Cardiac septum (tissue), 1 donor: Measurements from ENCODE around the gene GSG1L. TPM values are rescaled to one million over a fixed set of nuclear protein-coding genes. Genes with fewer than 3 reads are reported as not detected.

ENCODE experiments used
- DNase-seq: peaks from one replicate; pipeline ENCODE4 v3.0.0-alpha.2; 2020; ENCODE audit warnings: low spot score
- intact Hi-C: fragments of 100-400 bp; cut with DNase I; formaldehyde crosslinking; loops from one replicate; pipeline ENCODE4 v1.14.0; 2022
- total RNA-seq: library from RNA; stranded (reverse); fragmentation: NEBNext Ultra II Directional; extraction: Animal tissue kit (Norgen Biotek cat#: 25700); gene quantifications from one replicate; pipeline ENCODE4 v1.2.1, GENCODE V29; 2021
- donor health status: DM: no; HTN: no; CAD: no.

The GSG1L gene
- total RNA-seq, 1 donor from 2014 or later: 8.0 TPM

DNA sequence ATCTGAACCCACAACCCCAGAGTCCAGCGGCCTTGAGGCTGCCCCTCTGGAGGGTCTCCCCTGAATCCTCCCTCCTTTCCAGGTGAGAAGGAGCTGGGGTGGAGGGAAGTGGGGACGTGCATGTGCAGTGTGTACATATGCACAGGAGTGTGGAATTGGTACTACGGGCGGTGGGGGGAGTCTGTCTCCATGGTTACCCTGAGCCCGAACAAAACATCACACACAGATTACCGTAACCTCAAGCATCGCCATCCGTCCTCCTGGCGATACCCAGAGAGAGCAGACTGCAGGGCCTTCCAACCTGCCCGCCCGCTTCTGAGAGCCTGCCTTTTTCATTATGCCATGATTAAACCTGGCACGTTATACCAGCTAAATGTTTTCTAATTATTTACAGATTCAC, 25.1 kb downstream of the GSG1L start:
- no peak for DNase-seq
- intact Hi-C loops: no loop called here

GRCh38 chr16:28035866-28036393, 27.6 kb downstream of the GSG1L start:
- no peak for DNase-seq
- intact Hi-C loops: no loop called here

- intact Hi-C loops: no loop called here
- DNase-seq: no peak
These were observed 29.6 kb downstream of the GSG1L start for GRCh38 chr16:28033870-28034269.

DNA sequence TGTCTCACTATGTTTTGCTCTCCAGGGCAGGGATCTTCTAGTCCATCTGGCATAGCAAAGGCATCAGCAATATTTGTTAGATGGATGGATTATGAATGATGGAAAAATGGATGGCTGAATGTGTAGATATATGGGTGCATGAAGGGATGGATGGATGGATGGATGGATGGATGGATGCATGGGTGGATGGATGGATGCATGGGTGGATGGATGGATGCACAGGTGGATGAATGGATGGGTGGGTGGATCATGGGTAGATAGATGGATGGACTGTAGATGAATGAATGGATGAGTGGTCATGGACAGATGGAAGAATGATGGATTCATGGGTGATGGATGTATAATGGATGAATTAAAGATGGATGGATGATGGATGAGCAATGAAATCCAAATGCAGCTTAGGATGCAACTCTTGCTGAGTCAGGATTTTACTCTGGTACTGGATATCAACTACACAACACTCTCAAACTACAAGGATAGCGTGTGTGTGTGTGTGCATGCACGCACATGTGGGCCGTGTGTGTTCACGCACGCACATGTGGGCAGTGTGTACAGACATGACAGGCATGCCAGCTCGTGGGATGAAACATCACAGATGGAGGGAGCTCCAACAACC, 34.0 kb downstream of the GSG1L start:
- intact Hi-C loops: no loop called here

GRCh38 chr16:28027055-28027454, 36.5 kb downstream of the GSG1L start:
- intact Hi-C loops: no loop called here
- DNase-seq: no peak

More for the DNA sequence above, 34.0 kb downstream of the GSG1L start:
- no peak for DNase-seq

DNA sequence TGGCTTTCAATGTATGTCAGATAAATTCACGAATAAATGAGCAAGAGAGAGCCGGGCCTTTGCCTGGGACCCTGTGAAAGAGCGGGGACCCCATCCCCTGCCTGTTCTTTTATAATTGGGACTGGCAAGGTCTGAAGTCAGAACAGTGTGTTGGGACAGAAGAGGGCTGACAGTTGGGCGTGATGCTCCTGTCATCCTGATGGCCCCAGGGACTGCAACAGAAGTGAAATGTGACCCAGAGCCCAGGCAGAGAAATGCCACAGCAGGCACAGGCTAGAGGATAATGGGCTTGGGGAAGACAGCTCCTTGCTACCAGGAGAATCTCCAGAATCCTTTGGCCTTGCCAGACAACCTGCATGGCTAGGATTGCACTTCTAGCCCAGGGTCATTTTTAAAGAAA, 37.9 kb downstream of the GSG1L start:
- DNase-seq: no peak
- intact Hi-C loops: no loop called here

DNA sequence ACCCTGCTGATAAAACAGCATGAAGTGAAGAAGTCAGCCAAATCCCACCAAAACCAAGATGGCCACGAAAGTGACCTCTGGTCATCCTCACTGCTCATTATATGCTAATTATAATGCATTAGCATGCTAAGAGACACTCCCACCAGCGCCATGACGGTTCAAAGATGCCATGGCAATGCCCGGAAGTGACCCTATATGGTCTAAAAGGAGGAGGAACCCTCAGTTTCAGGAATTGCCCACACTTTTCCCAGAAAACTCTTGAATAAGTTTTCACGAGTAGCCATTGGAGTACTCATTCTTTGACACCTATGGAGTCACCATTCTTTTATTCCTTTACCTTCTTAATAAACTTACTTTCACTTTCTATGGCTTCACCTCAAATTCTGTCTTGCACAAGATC, 44.3 kb downstream of the GSG1L start:
- no peak for DNase-seq

GRCh38 chr16:28014851-28015250, 48.7 kb downstream of the GSG1L start:
- DNase-seq: no peak
- intact Hi-C loops: no loop called here

More for the DNA sequence above, 44.3 kb downstream of the GSG1L start:
- intact Hi-C loops: no loop called here

DNA sequence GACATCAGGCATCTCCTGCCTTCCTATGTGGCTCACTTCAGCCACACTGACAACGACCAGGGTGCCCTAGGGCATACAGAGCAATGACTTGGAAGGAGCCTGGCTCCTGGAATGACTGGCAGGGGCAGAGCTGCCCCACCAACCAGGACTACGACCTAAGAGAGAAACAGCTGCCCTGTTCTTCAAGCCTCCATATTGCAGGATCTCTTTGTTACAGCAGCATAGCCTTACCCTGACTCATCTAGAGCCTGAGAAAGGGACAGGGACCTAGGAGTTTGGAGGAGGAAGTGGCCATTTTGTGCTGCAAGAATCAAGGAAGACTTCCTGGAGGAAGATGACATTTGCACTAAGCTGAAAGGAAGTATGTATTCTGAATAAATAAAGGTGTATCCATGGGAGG, 49.6 kb downstream of the GSG1L start:
- no peak for DNase-seq
- intact Hi-C loops: no loop called here

DNA sequence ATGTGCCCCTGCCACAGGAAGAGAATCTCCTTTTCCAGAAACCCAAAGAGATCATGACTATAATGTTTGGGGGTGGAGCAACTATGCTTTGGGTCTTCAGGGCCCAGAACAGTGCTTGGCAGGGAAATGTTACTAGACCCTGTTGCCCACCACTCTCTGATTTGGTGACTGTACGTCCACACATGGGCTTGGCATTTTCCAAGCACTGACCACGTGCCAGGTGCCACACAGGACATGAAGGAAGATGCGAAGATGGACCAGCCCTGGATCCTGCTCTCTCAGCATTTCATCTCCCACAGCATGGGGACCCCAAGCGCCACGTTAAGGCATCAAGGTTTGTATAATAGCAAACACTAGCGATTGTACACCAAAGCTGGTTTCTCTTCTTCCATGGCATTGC, 50.1 kb downstream of the GSG1L start:
- intact Hi-C loops: no loop called here
- DNase-seq: no peak

DNA sequence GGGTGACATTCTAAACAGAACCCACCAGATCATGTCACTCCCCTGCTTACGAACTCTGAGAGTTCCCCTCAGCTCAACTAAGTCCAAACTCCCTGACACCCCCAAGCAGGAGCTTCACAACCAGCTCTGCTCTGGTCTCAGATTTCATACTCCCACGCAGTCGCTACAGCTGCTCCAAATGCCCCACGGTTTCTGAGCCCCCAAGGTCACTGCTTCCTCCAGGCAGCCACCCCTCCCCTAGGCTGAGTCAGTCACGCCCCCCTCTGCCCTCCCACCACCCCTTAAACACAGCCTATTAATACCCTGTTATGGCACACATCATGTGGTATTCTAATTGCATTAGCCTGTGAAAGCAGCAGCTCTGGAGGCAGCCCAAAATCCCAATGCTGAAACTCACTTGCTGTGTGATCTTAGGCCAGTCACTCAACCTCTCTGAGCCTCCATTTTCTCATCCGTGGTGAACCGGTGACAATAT, 51.5 kb downstream of the GSG1L start:
- no peak for DNase-seq
- intact Hi-C loops: no loop called here

- intact Hi-C loops: no loop called here
- DNase-seq: no peak
These were observed 52.3 kb downstream of the GSG1L start for GRCh38 chr16:28011223-28011622.

- DNase-seq: no peak
- intact Hi-C loops: no loop called here
These were observed 52.8 kb downstream of the GSG1L start for GRCh38 chr16:28010671-28011070.

GRCh38 chr16:28009586-28010373, 53.7 kb downstream of the GSG1L start:
- intact Hi-C loops: no loop called here

GRCh38 chr16:28003923-28004322, 59.6 kb downstream of the GSG1L start:
- DNase-seq: no peak
- intact Hi-C loops: no loop called here

More at GRCh38 chr16:28009586-28010373, 53.7 kb downstream of the GSG1L start:
- DNase-seq: no peak

- DNase-seq: no peak
- intact Hi-C loops: no loop called here
These were observed 60.3 kb downstream of the GSG1L start for GRCh38 chr16:28003021-28003865.

- no peak for DNase-seq
These were observed 61.9 kb downstream of the GSG1L start for GRCh38 chr16:28001642-28002041.

GRCh38 chr16:28001184-28001583, 62.3 kb downstream of the GSG1L start:
- no peak for DNase-seq
- intact Hi-C loops: no loop called here

More at GRCh38 chr16:28001642-28002041, 61.9 kb downstream of the GSG1L start:
- intact Hi-C loops: no loop called here

DNA sequence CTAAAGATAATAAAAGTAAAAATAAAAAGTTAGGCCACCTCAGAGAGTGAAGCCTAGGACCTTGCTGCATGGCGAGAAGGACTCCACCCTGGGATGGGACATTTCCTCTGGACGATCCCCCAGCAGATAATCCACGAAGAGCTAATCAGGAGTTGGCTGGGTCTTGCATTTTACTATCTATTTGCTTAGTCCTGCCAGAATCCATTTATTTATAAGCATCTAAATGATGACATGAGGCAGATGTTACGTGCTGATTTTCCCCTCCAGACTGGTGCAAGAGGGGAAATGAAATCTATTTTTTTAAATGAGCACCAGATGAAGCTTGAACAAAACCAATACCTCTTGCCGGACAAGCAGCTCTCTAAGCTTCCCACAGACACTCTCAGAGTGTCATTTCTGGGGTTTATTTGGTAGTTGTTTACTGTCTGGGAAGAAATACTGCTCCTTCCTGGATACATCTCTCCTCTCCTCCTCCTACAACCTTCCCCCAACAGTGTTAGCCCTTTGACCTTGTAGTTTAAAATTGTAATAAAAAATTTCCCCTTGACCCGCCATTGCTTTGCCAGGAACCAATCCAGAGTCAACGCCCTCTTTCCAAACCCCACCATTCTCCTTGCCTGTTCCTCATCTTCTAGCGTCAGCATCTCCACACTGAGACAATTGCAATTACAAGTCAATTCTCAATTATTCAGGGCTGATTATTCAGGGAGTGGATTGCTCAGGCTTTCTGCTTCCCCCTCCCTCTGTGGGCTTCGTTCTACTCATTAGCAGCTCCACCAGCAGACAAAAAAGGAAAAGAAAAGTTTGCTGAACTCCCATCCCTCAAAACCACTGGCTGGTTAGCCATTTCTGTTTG, 63.0 kb downstream of the GSG1L start:
- intact Hi-C loops: no loop called here
- DNase-seq: no peak
